B cell (primary cell): ENCODE results near the gene CASTOR1. TPM values are rescaled to one million over a fixed set of nuclear protein-coding genes. Genes with fewer than 3 reads are reported as not detected.

Source experiments
- ATAC-seq: fragments of 200-7000 bp; cut with Tn5 transposase; one replicate; pipeline ENCODE4 v1.10.0; 2021; ENCODE audit warnings: low read depth, mild to moderate bottlenecking, moderate number of reproducible peaks, moderate library complexity
- CTCF ChIA-PET: fragments of 350-600 bp; sonication (Branson Sonifier 250); formaldehyde crosslinking; loops from one replicate; lab custom pipeline; 2021; ENCODE audit warnings: antibody characterized with exemption, inconsistent platforms; lab: Charles Lee
- POLR2A ChIA-PET: fragments of 350-600 bp; sonication (Branson Sonifier 250); formaldehyde crosslinking; loops from one replicate; lab custom pipeline; 2021; ENCODE audit warnings: antibody characterized with exemption; lab: Charles Lee
- DNase-seq: peaks from one replicate; pipeline ENCODE4 v3.0.0; 2013
- H2AFZ ChIP-seq: 2 replicates; pipeline ENCODE4 v1.6.1; 2012; ENCODE audit warnings: mild to moderate bottlenecking, low read depth, low read length; ENCODE audit not compliant: insufficient read depth, poor library complexity, severe bottlenecking
- H3K27ac ChIP-seq, 2 donors: 1 replicate in 1 of 2; 2 replicates in 1 of 2; pipeline ENCODE4 v1.5.1; 2012 to 2013; ENCODE audit warnings: low read length in 2 of 2, mild to moderate bottlenecking in 2 of 2, moderate library complexity in 1 of 2
- H3K27me3 ChIP-seq, 4 experiments: fragments of 200-600 bp in 1 of 4; sonication (generic) in 1 of 4; replicated peaks in 1 of 4; 1 replicate in 2 of 4; 2 replicates in 2 of 4; pipeline versions ENCODE4 v1.6.1 to v1.7.0; 2013 to 2016; ENCODE audit warnings: low read length in 3 of 4, mild to moderate bottlenecking in 2 of 4, mixed read lengths in 1 of 4, moderate library complexity in 1 of 4; ENCODE audit not compliant: insufficient read depth in 4 of 4, control insufficient read depth in 3 of 4; ENCODE audit errors: control extremely low read depth in 1 of 4
- H3K36me3 ChIP-seq, 2 experiments: replicated peaks in 1 of 2; 1 replicate in 1 of 2; 2 replicates in 1 of 2; pipeline versions ENCODE4 v1.6.1 to v1.7.1; 2013; ENCODE audit warnings: low read length in 1 of 2; ENCODE audit not compliant: insufficient read depth in 2 of 2, control insufficient read depth in 1 of 2; ENCODE audit errors: control extremely low read depth in 1 of 2, extremely low read depth in 1 of 2
- H3K4me1 ChIP-seq, 2 donors: fragments of 200-600 bp in 1 of 2; sonication (generic) in 1 of 2; 1 replicate in 1 of 2; 2 replicates in 1 of 2; pipeline versions ENCODE4 v1.5.1 to v1.6.1; 2013 to 2017; ENCODE audit warnings: low read length in 2 of 2; ENCODE audit not compliant: control insufficient read depth in 2 of 2, insufficient read depth in 2 of 2
- H3K4me2 ChIP-seq: replicated peaks from 2 replicates; pipeline ENCODE3; 2012; ENCODE audit warnings: mild to moderate bottlenecking, low read depth, low read length; ENCODE audit not compliant: poor library complexity, severe bottlenecking
- H3K4me3 ChIP-seq, 5 experiments: fragments of 200-600 bp in 1 of 5; sonication (generic) in 1 of 5; 1 replicate in 3 of 5; 2 replicates in 2 of 5; pipeline versions ENCODE4 v1.5.1 to v1.7.0; 2011 to 2016; ENCODE audit warnings: low read length in 4 of 5, mild to moderate bottlenecking in 4 of 5, low read depth in 2 of 5, control low read depth in 1 of 5, moderate library complexity in 1 of 5; ENCODE audit not compliant: insufficient read depth in 1 of 5; ENCODE audit errors: control extremely low read depth in 1 of 5, extremely low read depth in 1 of 5
- H3K79me2 ChIP-seq: fragments of 200-600 bp; sonication (generic); one replicate; pipeline ENCODE4 v1.6.0; 2016; ENCODE audit warnings: low read length; ENCODE audit not compliant: control insufficient read depth, insufficient read depth
- H3K9ac ChIP-seq: fragments of 200-600 bp; sonication (generic); 2 replicates; pipeline ENCODE4 v1.6.1; 2017; ENCODE audit warnings: mild to moderate bottlenecking, low read length, moderate library complexity
- H3K9me3 ChIP-seq, 3 donors: one replicate each; pipeline versions ENCODE4 v1.6.1 to v1.7.1; 2013; ENCODE audit warnings: low read length in 2 of 3; ENCODE audit not compliant: control insufficient read depth in 2 of 3, insufficient read depth in 1 of 3; ENCODE audit errors: control extremely low read depth in 1 of 3
- H4K20me1 ChIP-seq: 2 replicates; pipeline ENCODE4 v1.6.0; 2012; ENCODE audit warnings: mild to moderate bottlenecking, low read length; ENCODE audit not compliant: insufficient read depth, control insufficient read depth, poor library complexity, severe bottlenecking
- H3K27ac Mint-ChIP-seq: one replicate; pipeline ENCODE4 v1.8.0; 2021; ENCODE audit warnings: mixed read lengths
- H3K27me3 Mint-ChIP-seq: one replicate; pipeline ENCODE4 v1.8.0; 2021; ENCODE audit warnings: mixed read lengths
- H3K4me1 Mint-ChIP-seq: one replicate; pipeline ENCODE4 v1.8.0; 2021; ENCODE audit warnings: mixed read lengths
- H3K4me3 Mint-ChIP-seq: one replicate; pipeline ENCODE4 v1.8.0; 2021; ENCODE audit warnings: mixed read lengths
- H3K9me3 Mint-ChIP-seq: one replicate; pipeline ENCODE4 v1.8.0; 2022; ENCODE audit warnings: mixed read lengths; ENCODE audit not compliant: insufficient read depth
- CTCF ChIP-seq: fragments of 200-600 bp; IDR thresholded peaks from one replicate; pipeline ENCODE4 v1.8.0; 2022; ENCODE audit warnings: antibody characterized with exemption, mild to moderate bottlenecking
- EZH2 ChIP-seq: IDR thresholded peaks from 2 replicates; pipeline ENCODE4 v1.6.1; 2012; ENCODE audit warnings: borderline replicate concordance, low read depth, mild to moderate bottlenecking, moderate library complexity, low read length; ENCODE audit not compliant: insufficient read depth, poor library complexity, severe bottlenecking
- WGBS: methylation state at CpG from one replicate; pipeline ENCODE4 v1.1.5; 2013; ENCODE audit warnings: missing lambda C conversion rate; ENCODE audit not compliant: insufficient coverage; 5-methylcytosine and 5-hydroxymethylcytosine counted together
- intact Hi-C: fragments of 100-400 bp; cut with micrococcal nuclease; formaldehyde crosslinking; loops from one replicate; pipeline ENCODE4 v1.10.0; 2022
- polyA plus RNA-seq: library from polyadenylated mRNA; depleted of rRNA; stranded (reverse); fragments of >200 nt; gene quantifications from 2 replicates; pipeline ENCODE4 v1.2.3, GENCODE V29; 2012
- total RNA-seq, 2 donors: library from RNA; stranded (reverse); fragments of 120-200 nt in 1 of 2; gene quantifications; 1 replicate in 1 of 2; 2 replicates in 1 of 2; pipeline versions ENCODE4 v1.2.3 to v1.2.4, GENCODE V29; 2013 to 2022

CASTOR1 gene
- total and polyA plus RNA-seq, 2 donors (not counting 1 experiment from before 2014, with no cell fraction given) = 16.3 to 18.4 TPM

GRCh38 chr22:30294830-30295229 is 5.5 kb upstream of the CASTOR1 start:
- Histone ChIP-seq H2AFZ (no peak overlapping the region), H3K27ac (no peak overlapping the region), H3K36me3 (peaks cover 0 to 78% of the 10 kb centered on the region in 2 experiments), H3K4me2 (no peak overlapping the region), H3K9me3 (no peaks in the 10 kb centered on the region), H3K79me2 (peaks cover 62% of the 10 kb centered on the region), H3K4me1 (peaks cover 11 to 25% of the 10 kb centered on the region in 2 donors), H3K4me3 (no peak overlapping the region), H3K9ac (no peak overlapping the region), H3K27me3 (no peaks in the 10 kb centered on the region), H4K20me1 (peaks cover 20% of the 10 kb centered on the region)
- TF ChIP-seq EZH2 (no peak), CTCF (no peak)
- Mint-ChIP-seq H3K9me3 (no peaks in the 10 kb centered on the region), H3K4me3 (no peak overlapping the region), H3K27ac (no peak overlapping the region), H3K27me3 (no peaks in the 10 kb centered on the region), H3K4me1 (peaks cover 30% of the 10 kb centered on the region)
- intact Hi-C loops = no loop called here
- CTCF ChIA-PET = interaction anchor here (12.6 to 13.2 kb wide), 2 partner anchors 14 to 95 kb away, joined by 229 to 510 read pairs; partner anchors contain the start of genes RNF215 and SEC14L2
- no peak for DNase-seq
- WGBS = 96% methylated on average over 9 of the region's 11 CpGs
- POLR2A ChIA-PET = no interaction called here
- no peak for ATAC-seq

- DNase-seq = no peak
- WGBS = 98% methylated on average over 9 of the region's 9 CpGs
- intact Hi-C loops = no loop called here
- Histone ChIP-seq H3K9me3 (no peaks in the 10 kb centered on the region), H2AFZ (no peak overlapping the region), H3K9ac (no peak overlapping the region), H3K27me3 (no peaks in the 10 kb centered on the region), H3K27ac (no peak overlapping the region), H3K4me1 (peaks cover 11 to 26% of the 10 kb centered on the region in 2 donors), H3K79me2 (peaks cover 56% of the 10 kb centered on the region), H3K4me2 (no peak overlapping the region), H3K4me3 (no peak overlapping the region), H3K36me3 (peaks cover 0 to 70% of the 10 kb centered on the region in 2 experiments), H4K20me1 (peaks cover 20% of the 10 kb centered on the region)
- TF ChIP-seq CTCF (no peak), EZH2 (no peak)
- no peaks in the 10 kb centered on the region for H3K27me3 Mint-ChIP-seq
- H3K4me3 Mint-ChIP-seq = no peak overlapping the region
- ATAC-seq = no peak
- POLR2A ChIA-PET = no interaction called here
- no peak overlapping the region for H3K27ac Mint-ChIP-seq
- CTCF ChIA-PET = interaction anchor here (1.4 to 13.2 kb wide), 3 partner anchors 15 to 96 kb away, joined by 3 to 510 read pairs (median 229); partner anchors contain the start of genes RNF215, SEC14L2 and TBC1D10A
- H3K9me3 Mint-ChIP-seq = no peaks in the 10 kb centered on the region
- peaks cover 33% of the 10 kb centered on the region for H3K4me1 Mint-ChIP-seq
These were observed 4.8 kb upstream of the CASTOR1 start for GRCh38 chr22:30294066-30294465.
